SU-DHL-6 (cell line): ENCODE results near the gene ECI1.

Source experiments
- H2AFZ ChIP-seq: fragments of 200-600 bp; sonication (generic); 2 replicates; pipeline ENCODE4 v1.6.1; 2014; ENCODE audit warnings: low read depth, mild to moderate bottlenecking, moderate library complexity, mixed read lengths, antibody characterized with exemption, low read length; ENCODE audit not compliant: severe bottlenecking
- H3F3A ChIP-seq: fragments of 200-600 bp; shearing (Covaris generic); 2 replicates; pipeline ENCODE4 v1.6.0; 2016; ENCODE audit warnings: antibody characterized with exemption, mild to moderate bottlenecking; ENCODE audit not compliant: insufficient read depth
- H3K27ac ChIP-seq: fragments of 200-600 bp; sonication (generic); 2 replicates; pipeline ENCODE4 v1.5.1; 2016; ENCODE audit warnings: low read depth, mild to moderate bottlenecking, low read length, moderate library complexity, mixed read lengths
- H3K27me3 ChIP-seq: fragments of 200-600 bp; sonication (generic), shearing (Covaris generic); 2 replicates; pipeline ENCODE4 v1.6.0; 2014; ENCODE audit warnings: mild to moderate bottlenecking, low read length
- H3K36me3 ChIP-seq: fragments of 200-600 bp; sonication (generic); 2 replicates; pipeline ENCODE4 v1.6.1; 2014; ENCODE audit warnings: mild to moderate bottlenecking, low read length, mixed read lengths
- H3K4me2 ChIP-seq: fragments of 300-600, 200-600 bp; shearing (Covaris generic), sonication (generic); 2 replicates; pipeline ENCODE4 v1.6.0; 2014; ENCODE audit warnings: low read length, low read depth, mild to moderate bottlenecking; ENCODE audit not compliant: poor library complexity, severe bottlenecking
- H3K4me3 ChIP-seq: fragments of 200-600 bp; sonication (generic); 2 replicates; pipeline ENCODE4 v1.5.1; 2014; ENCODE audit warnings: antibody characterized with exemption, low read length, mild to moderate bottlenecking, mixed read lengths; ENCODE audit not compliant: insufficient read depth, poor library complexity, severe bottlenecking
- H3K79me2 ChIP-seq: fragments of 200-600 bp; sonication (generic); 2 replicates; pipeline ENCODE4 v1.6.1; 2014; ENCODE audit warnings: mild to moderate bottlenecking, low read length, moderate library complexity; ENCODE audit not compliant: insufficient read depth
- H3K9ac ChIP-seq: fragments of 200-600 bp; sonication (generic); 2 replicates; pipeline ENCODE4 v1.7.0; 2014; ENCODE audit warnings: mild to moderate bottlenecking, low read length
- H3K9me2 ChIP-seq: fragments of 200-600 bp; sonication (generic); replicated peaks from 2 replicates; pipeline ENCODE4 v1.6.1; 2014; ENCODE audit warnings: low read length; ENCODE audit not compliant: insufficient read depth
- H3K9me3 ChIP-seq: fragments of 200-600 bp; sonication (generic); 2 replicates; pipeline ENCODE4 v1.6.1; 2014; ENCODE audit warnings: low read length, mixed read lengths; ENCODE audit not compliant: insufficient read depth
- H4K20me1 ChIP-seq: fragments of 200-600 bp; sonication (generic); 2 replicates; pipeline ENCODE4 v1.6.1; 2014; ENCODE audit warnings: low read depth, mild to moderate bottlenecking, antibody characterized with exemption, low read length, moderate library complexity, mixed read lengths
- EZH2phosphoT487 ChIP-seq: fragments of 200-600 bp; sonication (generic), shearing (Covaris generic); conservative IDR thresholded peaks from 2 replicates; pipeline ENCODE4 v1.6.1; 2018; ENCODE audit warnings: mild to moderate bottlenecking, antibody characterized with exemption, low read length, moderate library complexity, mixed read lengths
- TF ChIP-seq, protein P1 (sequence below): fragments of 200-600 bp; sonication (generic); IDR thresholded peaks from one replicate; pipeline ENCODE4 v1.5.1; 2017; ENCODE audit warnings: antibody characterized with exemption, mild to moderate bottlenecking, low read length, moderate library complexity; ENCODE audit not compliant: insufficient read depth, poor library complexity, severe bottlenecking

ECI1 gene

DNA sequence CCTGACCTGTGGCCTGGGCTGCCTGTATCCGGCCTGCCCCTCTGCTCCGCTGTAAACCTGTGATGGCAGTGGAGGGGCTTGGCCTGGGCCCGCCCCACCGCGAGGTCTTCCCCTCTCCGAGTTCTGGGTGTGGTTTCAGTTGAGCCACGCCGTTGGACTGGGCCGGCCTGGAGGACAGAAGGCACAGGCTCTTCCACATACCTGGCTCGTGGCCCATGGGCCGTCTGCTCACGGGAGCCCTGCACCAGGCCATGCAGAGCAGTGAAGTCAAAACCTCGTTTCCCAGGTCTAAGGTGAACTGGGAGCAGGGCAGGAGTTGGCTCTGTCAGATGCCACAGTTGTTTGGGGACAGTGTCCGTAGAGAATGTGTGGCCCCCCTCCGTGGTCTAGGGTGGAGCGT is 22.1 kb upstream of the ECI1 start:
- no peak overlapping the region for H2AFZ ChIP-seq
- H3F3A ChIP-seq: no peaks in the 10 kb centered on the region
- peaks cover 7% of the 10 kb centered on the region; the same call in 1 of the 2 replicates for H3K79me2 ChIP-seq
- H3K4me2 ChIP-seq: no peak overlapping the region
- H3K27me3 ChIP-seq: no peaks in the 10 kb centered on the region
- no peak overlapping the region for H3K9ac ChIP-seq
- H3K27ac ChIP-seq: no peak overlapping the region
- no peaks in the 10 kb centered on the region for H3K9me3 ChIP-seq
- no peaks in the 10 kb centered on the region for H3K36me3 ChIP-seq
- no peaks in the 10 kb centered on the region for H3K9me2 ChIP-seq
- no peak overlapping the region for H3K4me3 ChIP-seq
- H4K20me1 ChIP-seq: no peaks in the 10 kb centered on the region; the same call in 1 of the 2 replicates
- TF ChIP-seq, protein P1, sequence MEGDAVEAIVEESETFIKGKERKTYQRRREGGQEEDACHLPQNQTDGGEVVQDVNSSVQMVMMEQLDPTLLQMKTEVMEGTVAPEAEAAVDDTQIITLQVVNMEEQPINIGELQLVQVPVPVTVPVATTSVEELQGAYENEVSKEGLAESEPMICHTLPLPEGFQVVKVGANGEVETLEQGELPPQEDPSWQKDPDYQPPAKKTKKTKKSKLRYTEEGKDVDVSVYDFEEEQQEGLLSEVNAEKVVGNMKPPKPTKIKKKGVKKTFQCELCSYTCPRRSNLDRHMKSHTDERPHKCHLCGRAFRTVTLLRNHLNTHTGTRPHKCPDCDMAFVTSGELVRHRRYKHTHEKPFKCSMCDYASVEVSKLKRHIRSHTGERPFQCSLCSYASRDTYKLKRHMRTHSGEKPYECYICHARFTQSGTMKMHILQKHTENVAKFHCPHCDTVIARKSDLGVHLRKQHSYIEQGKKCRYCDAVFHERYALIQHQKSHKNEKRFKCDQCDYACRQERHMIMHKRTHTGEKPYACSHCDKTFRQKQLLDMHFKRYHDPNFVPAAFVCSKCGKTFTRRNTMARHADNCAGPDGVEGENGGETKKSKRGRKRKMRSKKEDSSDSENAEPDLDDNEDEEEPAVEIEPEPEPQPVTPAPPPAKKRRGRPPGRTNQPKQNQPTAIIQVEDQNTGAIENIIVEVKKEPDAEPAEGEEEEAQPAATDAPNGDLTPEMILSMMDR: no peak
- TF ChIP-seq EZH2phosphoT487: no peak

DNA sequence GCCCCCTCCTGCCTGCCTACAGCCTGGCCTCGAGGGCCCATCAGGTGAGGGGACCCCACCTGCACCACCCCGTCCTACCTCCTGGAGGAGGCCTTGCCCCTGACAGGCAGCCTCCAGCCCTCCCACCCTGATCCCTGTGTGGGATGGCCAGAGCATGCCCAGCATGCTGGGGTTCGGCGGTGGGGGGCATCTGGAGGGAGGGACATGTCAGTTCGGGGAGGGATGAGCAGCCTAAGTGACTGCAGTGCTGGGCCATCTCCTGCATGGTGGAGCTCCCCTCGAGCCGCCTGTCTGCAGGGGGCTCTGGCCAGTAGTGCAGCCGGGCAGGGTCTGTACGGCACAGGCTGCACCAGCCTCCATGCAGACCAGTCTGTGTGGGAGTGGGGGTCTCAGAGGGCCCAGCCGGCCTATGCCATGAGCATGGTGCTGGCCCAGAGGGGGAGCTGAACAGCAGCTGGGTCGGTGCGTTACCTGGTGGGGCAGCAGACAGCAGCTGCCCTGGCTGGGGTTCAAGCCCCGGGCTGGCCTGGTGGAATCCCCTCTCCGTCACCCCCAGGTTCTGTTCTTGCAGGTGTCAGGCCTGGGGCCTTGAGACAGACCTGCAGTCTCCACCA is 20.6 kb upstream of the ECI1 start:
- no peaks in the 10 kb centered on the region for H3K9me3 ChIP-seq
- no peak overlapping the region for H3K4me2 ChIP-seq
- H3K9me2 ChIP-seq: no peaks in the 10 kb centered on the region
- H3F3A ChIP-seq: no peaks in the 10 kb centered on the region
- no peak overlapping the region for H2AFZ ChIP-seq
- no peaks in the 10 kb centered on the region for H3K27me3 ChIP-seq
- H3K36me3 ChIP-seq: no peaks in the 10 kb centered on the region
- no peak overlapping the region for H3K9ac ChIP-seq
- H3K79me2 ChIP-seq: peaks cover 17% of the 10 kb centered on the region
- no peak overlapping the region for H3K4me3 ChIP-seq
- TF ChIP-seq, protein P1: no peak
- TF ChIP-seq EZH2phosphoT487: no peak
- H3K27ac ChIP-seq: no peak overlapping the region
- no peaks in the 10 kb centered on the region; the same call in 1 of the 2 replicates for H4K20me1 ChIP-seq

DNA sequence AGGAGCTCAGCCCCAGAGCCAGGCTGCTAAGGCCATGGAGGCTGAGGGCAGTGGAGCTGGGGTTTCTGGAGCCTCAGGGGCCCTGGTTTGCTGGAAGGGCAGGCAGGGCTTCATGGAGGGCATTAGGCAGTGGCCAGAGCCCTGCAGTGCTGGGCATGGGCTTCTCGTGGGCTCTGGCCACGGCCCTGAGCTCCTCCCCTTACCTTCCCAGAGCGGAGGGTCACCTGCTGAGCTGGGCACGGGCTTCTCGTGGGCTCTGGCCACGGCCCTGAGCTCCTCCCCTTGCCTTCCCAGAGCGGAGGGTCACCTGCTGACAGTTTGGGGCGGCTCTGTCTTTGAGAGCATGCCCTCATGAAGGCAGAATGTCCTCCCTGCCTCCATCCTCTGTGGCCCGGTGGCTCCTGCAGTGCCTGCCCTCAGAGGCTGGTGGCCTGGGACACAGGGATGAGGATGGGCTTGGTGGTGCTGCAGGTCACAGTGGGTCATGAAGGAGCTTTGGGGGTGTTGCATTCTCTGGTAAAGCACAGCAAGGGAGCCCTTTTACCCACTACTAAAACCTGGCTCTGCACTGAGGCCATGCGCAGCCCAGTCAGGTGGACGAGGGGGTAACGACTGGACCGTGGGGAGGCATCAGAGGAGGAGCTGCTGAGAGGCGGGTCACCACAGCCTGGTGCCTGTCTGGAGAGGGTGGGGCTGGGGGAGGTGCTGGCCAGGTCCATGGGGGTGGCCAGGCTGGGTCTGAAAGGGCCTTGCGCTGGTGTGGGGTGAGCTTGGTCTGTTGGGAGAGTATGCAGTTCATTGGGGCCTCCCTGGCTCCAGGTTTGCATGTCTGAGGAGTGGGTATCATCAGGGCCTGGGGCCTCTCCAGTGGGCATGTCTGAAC is 19.4 kb upstream of the ECI1 start:
- peaks cover 28% of the 10 kb centered on the region for H3K79me2 ChIP-seq
- no peaks in the 10 kb centered on the region for H3K27me3 ChIP-seq
- no peaks in the 10 kb centered on the region for H3F3A ChIP-seq
- H3K36me3 ChIP-seq: 0 out of 2 replicates have a peak, but pooled peaks cover 3% of the 10 kb centered on the region
- no peaks in the 10 kb centered on the region for H3K9me3 ChIP-seq
- H3K4me3 ChIP-seq: no peak overlapping the region
- H3K4me2 ChIP-seq: no peak overlapping the region
- no peak overlapping the region for H2AFZ ChIP-seq
- H3K27ac ChIP-seq: no peak overlapping the region
- peaks cover 7% of the 10 kb centered on the region for H4K20me1 ChIP-seq
- H3K9ac ChIP-seq: no peak overlapping the region
- no peaks in the 10 kb centered on the region for H3K9me2 ChIP-seq
- TF ChIP-seq, protein P1: no peak
- no peak for TF ChIP-seq EZH2phosphoT487
